ENCODE measurements around the gene LASP1. TPM values are rescaled to one million over a fixed set of nuclear protein-coding genes. Genes with fewer than 3 reads are reported as not detected.

LASP1 gene
- total RNA-seq, 1 experiment from 2014 or later = 68.1 TPM

DNA sequence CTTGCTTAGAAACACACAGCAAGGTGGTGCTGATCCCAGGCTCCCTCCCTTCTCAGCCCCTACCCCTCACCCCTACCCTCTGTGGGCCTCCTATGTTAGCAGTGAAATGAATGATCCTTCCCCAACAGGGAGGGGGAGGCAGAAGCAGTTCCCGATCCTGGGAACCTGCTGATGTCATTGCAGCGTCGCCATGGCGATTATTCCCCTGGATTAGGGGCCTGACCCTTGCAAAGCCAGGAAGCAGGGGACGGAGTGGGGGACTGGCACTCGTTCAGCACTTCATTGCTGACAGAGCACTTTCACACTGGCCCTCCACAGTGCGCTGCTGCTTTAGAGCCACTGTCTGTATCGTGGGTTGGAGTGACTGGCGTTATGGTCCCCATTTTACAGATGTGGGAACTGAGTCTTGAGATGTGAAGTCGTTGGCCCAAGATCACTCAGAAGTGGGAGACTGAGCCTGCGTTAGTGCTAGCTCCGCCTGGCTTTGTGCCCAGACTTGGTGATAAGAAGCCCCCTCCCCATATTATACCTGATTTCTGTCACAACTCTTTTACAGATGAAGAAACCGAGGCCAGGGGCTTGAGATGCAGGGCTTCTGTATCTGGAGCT is 26.6 kb downstream of the LASP1 start:
- Mint-ChIP-seq H3K36me3 (ENCODE audit: insufficient read depth, unreplicated experiment) (peaks cover 47% of the 10 kb centered on the region), H3K4me1 (ENCODE audit: insufficient read depth, unreplicated experiment) (peaks cover 8% of the 10 kb centered on the region), H3K9me3 (ENCODE audit: unreplicated experiment) (no peaks in the 10 kb centered on the region), H3K27me3 (ENCODE audit: insufficient read depth, unreplicated experiment) (no peaks in the 10 kb centered on the region), H3K4me3 (ENCODE audit: unreplicated experiment) (no peak overlapping the region), H3K27ac (ENCODE audit: low read depth, unreplicated experiment) (no peak overlapping the region)
- TF ChIP-seq, protein P1, sequence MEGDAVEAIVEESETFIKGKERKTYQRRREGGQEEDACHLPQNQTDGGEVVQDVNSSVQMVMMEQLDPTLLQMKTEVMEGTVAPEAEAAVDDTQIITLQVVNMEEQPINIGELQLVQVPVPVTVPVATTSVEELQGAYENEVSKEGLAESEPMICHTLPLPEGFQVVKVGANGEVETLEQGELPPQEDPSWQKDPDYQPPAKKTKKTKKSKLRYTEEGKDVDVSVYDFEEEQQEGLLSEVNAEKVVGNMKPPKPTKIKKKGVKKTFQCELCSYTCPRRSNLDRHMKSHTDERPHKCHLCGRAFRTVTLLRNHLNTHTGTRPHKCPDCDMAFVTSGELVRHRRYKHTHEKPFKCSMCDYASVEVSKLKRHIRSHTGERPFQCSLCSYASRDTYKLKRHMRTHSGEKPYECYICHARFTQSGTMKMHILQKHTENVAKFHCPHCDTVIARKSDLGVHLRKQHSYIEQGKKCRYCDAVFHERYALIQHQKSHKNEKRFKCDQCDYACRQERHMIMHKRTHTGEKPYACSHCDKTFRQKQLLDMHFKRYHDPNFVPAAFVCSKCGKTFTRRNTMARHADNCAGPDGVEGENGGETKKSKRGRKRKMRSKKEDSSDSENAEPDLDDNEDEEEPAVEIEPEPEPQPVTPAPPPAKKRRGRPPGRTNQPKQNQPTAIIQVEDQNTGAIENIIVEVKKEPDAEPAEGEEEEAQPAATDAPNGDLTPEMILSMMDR (IDR thresholded peaks at IDR 0.05; ENCODE audit: unreplicated experiment) = no peak
- BruUV-seq (replicated peaks) = no TSS peak
- no peak for DNase-seq (ENCODE audit: unreplicated experiment)
- POLR2A ChIA-PET = no interaction called here
- CTCF ChIA-PET = no interaction called here
- intact Hi-C loops (cut with micrococcal nuclease) = no loop called here

DNA sequence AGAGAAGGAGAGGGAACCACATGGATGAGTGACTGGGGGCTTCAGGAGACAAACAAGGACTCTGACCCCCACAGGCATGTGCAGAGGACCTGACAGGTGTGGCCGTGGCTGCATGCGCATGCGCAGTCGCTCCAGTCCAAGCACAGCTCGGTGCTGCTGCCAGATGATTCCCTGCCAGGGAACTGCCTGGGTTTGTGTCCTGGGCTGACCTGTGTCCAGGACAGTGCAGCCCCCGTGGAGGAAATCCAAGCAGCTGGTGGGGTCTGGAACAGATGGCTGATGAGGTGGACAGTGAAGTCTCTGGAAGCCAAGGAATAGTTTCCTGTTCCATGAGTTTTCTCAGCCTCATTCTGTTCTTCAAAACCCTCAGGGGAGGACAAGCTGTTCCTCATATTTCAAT is 27.3 kb downstream of the LASP1 start:
- intact Hi-C loops (cut with micrococcal nuclease) = no loop called here
- no peaks in the 10 kb centered on the region for H3K9me3 Mint-ChIP-seq (ENCODE audit: unreplicated experiment)
- TF ChIP-seq, protein P1 (IDR thresholded peaks at IDR 0.05; ENCODE audit: unreplicated experiment) = no peak
- POLR2A ChIA-PET = no interaction called here
- no peak for DNase-seq (ENCODE audit: unreplicated experiment)
- no TSS peak for BruUV-seq (replicated peaks)
- H3K27ac Mint-ChIP-seq (ENCODE audit: low read depth, unreplicated experiment) = no peak overlapping the region
- H3K27me3 Mint-ChIP-seq (ENCODE audit: insufficient read depth, unreplicated experiment) = no peaks in the 10 kb centered on the region
- H3K36me3 Mint-ChIP-seq (ENCODE audit: insufficient read depth, unreplicated experiment) = peaks cover 39% of the 10 kb centered on the region
- peaks cover 8% of the 10 kb centered on the region for H3K4me1 Mint-ChIP-seq (ENCODE audit: insufficient read depth, unreplicated experiment)
- CTCF ChIA-PET = no interaction called here
- H3K4me3 Mint-ChIP-seq (ENCODE audit: unreplicated experiment) = no peak overlapping the region

DNA sequence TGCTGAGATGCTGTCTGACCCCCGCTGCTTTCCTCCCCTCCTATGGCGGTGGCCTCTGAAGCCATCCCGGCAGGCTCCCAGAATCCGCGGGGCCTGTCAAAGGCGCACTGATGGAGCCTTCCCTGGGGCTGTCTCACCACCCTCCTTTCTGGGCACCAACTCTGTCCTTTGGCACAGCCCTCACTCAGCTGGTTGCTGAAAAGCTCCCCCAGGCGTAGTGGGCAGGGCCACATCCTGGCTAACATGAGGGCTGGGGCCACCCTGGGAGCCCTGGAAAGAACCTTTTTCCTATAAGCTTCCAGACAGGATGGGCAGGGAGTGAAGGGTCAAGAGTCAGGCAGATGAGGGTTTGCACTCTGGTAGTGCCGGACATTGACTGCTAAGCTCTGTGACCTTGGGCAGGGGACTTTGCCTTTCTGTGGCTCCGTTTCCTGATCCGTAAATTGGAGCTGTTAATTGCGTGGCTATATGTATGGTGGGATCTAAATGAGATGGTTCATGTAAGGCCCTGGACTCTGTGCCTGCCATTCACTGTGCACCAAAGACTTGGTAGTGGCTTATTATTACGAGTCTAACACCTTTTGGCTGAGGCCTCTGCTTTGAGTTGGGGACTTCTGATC is 27.9 kb downstream of the LASP1 start:
- TF ChIP-seq, protein P1 (IDR thresholded peaks at IDR 0.05; ENCODE audit: unreplicated experiment) = no peak
- POLR2A ChIA-PET = no interaction called here
- Mint-ChIP-seq H3K36me3 (ENCODE audit: insufficient read depth, unreplicated experiment) (peaks cover 33% of the 10 kb centered on the region), H3K4me1 (ENCODE audit: insufficient read depth, unreplicated experiment) (peaks cover 8% of the 10 kb centered on the region), H3K27ac (ENCODE audit: low read depth, unreplicated experiment) (no peak overlapping the region), H3K4me3 (ENCODE audit: unreplicated experiment) (no peak overlapping the region), H3K27me3 (ENCODE audit: insufficient read depth, unreplicated experiment) (no peaks in the 10 kb centered on the region), H3K9me3 (ENCODE audit: unreplicated experiment) (no peaks in the 10 kb centered on the region)
- no peak for DNase-seq (ENCODE audit: unreplicated experiment)
- intact Hi-C loops (cut with micrococcal nuclease) = no loop called here
- BruUV-seq (replicated peaks) = no TSS peak
- CTCF ChIA-PET = interaction anchor here (1.2 kb wide), 1 partner anchor 9 kb away, joined by 3 read pairs; no protein-coding TSS in a partner anchor

DNA sequence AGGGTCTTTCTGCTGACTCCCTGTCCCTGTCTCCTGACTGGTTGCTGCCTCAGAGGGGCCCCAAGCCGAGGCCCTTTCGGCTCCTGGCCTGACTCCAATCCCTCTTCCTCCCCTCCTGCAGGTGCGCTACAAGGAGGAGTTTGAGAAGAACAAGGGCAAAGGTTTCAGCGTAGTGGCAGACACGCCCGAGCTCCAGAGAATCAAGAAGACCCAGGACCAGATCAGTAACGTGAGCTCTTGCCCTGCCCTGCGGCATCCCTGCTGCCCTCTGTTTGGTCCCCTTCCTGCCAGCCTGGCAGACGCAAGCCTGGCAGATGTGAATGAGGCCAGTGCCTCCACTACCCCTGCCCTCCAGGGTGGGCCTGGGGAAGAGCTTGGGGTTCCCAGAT is 28.4 kb downstream of the LASP1 start:
- ChIA-PET POLR2A (no interaction called here), CTCF (interaction anchor here (1.2 kb wide), 1 partner anchor 8 kb away, joined by 3 read pairs; no protein-coding TSS in a partner anchor)
- Mint-ChIP-seq H3K9me3 (ENCODE audit: unreplicated experiment) (no peaks in the 10 kb centered on the region), H3K4me1 (ENCODE audit: insufficient read depth, unreplicated experiment) (peaks cover 8% of the 10 kb centered on the region), H3K27ac (ENCODE audit: low read depth, unreplicated experiment) (no peak overlapping the region), H3K27me3 (ENCODE audit: insufficient read depth, unreplicated experiment) (no peaks in the 10 kb centered on the region), H3K36me3 (ENCODE audit: insufficient read depth, unreplicated experiment) (peaks cover 31% of the 10 kb centered on the region), H3K4me3 (ENCODE audit: unreplicated experiment) (no peak overlapping the region)
- BruUV-seq (replicated peaks) = no TSS peak
- intact Hi-C loops (cut with micrococcal nuclease) = no loop called here
- TF ChIP-seq, protein P1 (IDR thresholded peaks at IDR 0.05; ENCODE audit: unreplicated experiment) = no peak
- DNase-seq (ENCODE audit: unreplicated experiment) = no peak

All from MCF 10A (cell line).